Measurements from ENCODE around the gene NOX1.

Gene NOX1

DNA sequence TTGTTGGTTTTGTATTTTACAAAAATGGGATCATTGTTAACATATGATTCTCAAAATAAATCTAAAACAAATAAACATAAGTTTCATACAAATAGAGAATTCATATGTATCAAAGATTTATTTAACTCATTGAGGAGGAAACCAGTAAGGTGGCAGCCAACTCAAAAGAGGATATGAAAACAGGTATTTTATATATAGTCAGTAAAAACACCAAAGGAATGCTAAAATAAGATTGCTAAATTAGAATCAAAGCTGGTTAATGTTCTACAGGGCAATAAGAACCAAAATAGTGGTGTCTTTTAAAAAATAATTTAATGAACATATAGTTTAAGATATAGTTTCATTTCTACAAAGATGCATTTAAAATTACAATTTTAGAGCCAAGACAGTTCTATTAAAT is 31.5 kb upstream of the NOX1 start:
- H3K4ac ChIP-seq (ENCODE audit: low read depth in 1 of 2, low read length in 2 of 2) = no peak overlapping the region
- H3K14ac ChIP-seq (ENCODE audit: low read length in 2 of 2) = no peak overlapping the region
- no peaks in the 10 kb centered on the region for H3K36me3 ChIP-seq (ENCODE audit: control insufficient read depth in 1 of 2, insufficient read depth in 2 of 2, low read depth in 1 of 2, low read length in 2 of 2)
- H3K79me1 ChIP-seq (replicated peaks; ENCODE audit: low read length, poor library complexity, severe bottlenecking) = no peaks in the 10 kb centered on the region
- peaks cover 0 to 15% of the 10 kb centered on the region in 2 experiments for H3K27me3 ChIP-seq (ENCODE audit: control insufficient read depth in 1 of 2, insufficient read depth in 1 of 2, low read length in 2 of 2)
- no peak overlapping the region for H2BK120ac ChIP-seq (ENCODE audit: low read depth, low read length)
- no peak overlapping the region for H2BK12ac ChIP-seq (ENCODE audit: low read length in 2 of 2)
- H2BK5ac ChIP-seq (ENCODE audit: low read depth, low read length, poor library complexity, severe bottlenecking) = no peak overlapping the region
- H3K27ac ChIP-seq (ENCODE audit: low read length, poor library complexity, severe bottlenecking) = no peak overlapping the region
- no peak overlapping the region for H2AK5ac ChIP-seq (ENCODE audit: low read length, severe bottlenecking)
- H3K4me3 ChIP-seq (ENCODE audit: insufficient read depth in 1 of 2, low read depth in 1 of 2, low read length in 2 of 2) = no peak overlapping the region
- no peak overlapping the region for H2BK15ac ChIP-seq (ENCODE audit: low read depth, poor library complexity, severe bottlenecking)
- no peak overlapping the region for H3K9ac ChIP-seq (ENCODE audit: low read length)
- no peak for DNase-seq
- H3K4me1 ChIP-seq (ENCODE audit: control insufficient read depth, insufficient read depth, low read depth, low read length) = no peaks in the 10 kb centered on the region
- H3K4me2 ChIP-seq (ENCODE audit: low read length, poor library complexity, severe bottlenecking) = no peak overlapping the region
- peaks cover 4% of the 10 kb centered on the region for H3K9me3 ChIP-seq (ENCODE audit: control insufficient read depth, low read length)
- H3K18ac ChIP-seq (ENCODE audit: low read depth in 1 of 2, low read length in 2 of 2) = no peak overlapping the region
- H4K8ac ChIP-seq (ENCODE audit: low read length) = no peak overlapping the region
- no peak overlapping the region for H2AFZ ChIP-seq (ENCODE audit: low read depth, low read length)
- H4K91ac ChIP-seq (ENCODE audit: low read length) = no peak overlapping the region
- H3K23ac ChIP-seq (ENCODE audit: low read length in 2 of 2) = no peak overlapping the region

- DNase-seq = no peak
- Histone ChIP-seq H2BK15ac (ENCODE audit: low read depth, poor library complexity, severe bottlenecking) (no peak overlapping the region), H3K4me2 (ENCODE audit: low read length, poor library complexity, severe bottlenecking) (no peak overlapping the region)
Measured at GRCh38 chrX:100904433-100904832, 30.3 kb upstream of the NOX1 start.

GRCh38 chrX:100895365-100896075 is 21.4 kb upstream of the NOX1 start:
- Histone ChIP-seq H3K18ac (ENCODE audit: low read depth in 1 of 2, low read length in 2 of 2) (no peak overlapping the region), H4K8ac (ENCODE audit: low read length) (no peak overlapping the region), H3K4me2 (ENCODE audit: low read length, poor library complexity, severe bottlenecking) (no peak overlapping the region), H2BK120ac (ENCODE audit: low read depth, low read length) (no peak overlapping the region), H4K91ac (ENCODE audit: low read length) (no peak overlapping the region), H2BK5ac (ENCODE audit: low read depth, low read length, poor library complexity, severe bottlenecking) (no peak overlapping the region), H3K36me3 (ENCODE audit: control insufficient read depth in 1 of 2, insufficient read depth in 2 of 2, low read depth in 1 of 2, low read length in 2 of 2) (no peaks in the 10 kb centered on the region), H3K9me3 (ENCODE audit: control insufficient read depth, low read length) (no peaks in the 10 kb centered on the region), H2AK5ac (ENCODE audit: low read length, severe bottlenecking) (no peak overlapping the region), H3K27me3 (ENCODE audit: control insufficient read depth in 1 of 2, insufficient read depth in 1 of 2, low read length in 2 of 2) (no peaks in the 10 kb centered on the region), H3K4ac (ENCODE audit: low read depth in 1 of 2, low read length in 2 of 2) (no peak overlapping the region), H3K23ac (ENCODE audit: low read length in 2 of 2) (no peak overlapping the region), H2BK15ac (ENCODE audit: low read depth, poor library complexity, severe bottlenecking) (no peak overlapping the region), H2BK12ac (ENCODE audit: low read length in 2 of 2) (no peak overlapping the region), H3K4me3 (ENCODE audit: insufficient read depth in 1 of 2, low read depth in 1 of 2, low read length in 2 of 2) (no peak overlapping the region), H3K9ac (ENCODE audit: low read length) (no peak overlapping the region), H3K14ac (ENCODE audit: low read length in 2 of 2) (no peak overlapping the region), H3K79me1 (replicated peaks; ENCODE audit: low read length, poor library complexity, severe bottlenecking) (no peaks in the 10 kb centered on the region), H3K4me1 (ENCODE audit: control insufficient read depth, insufficient read depth, low read depth, low read length) (no peaks in the 10 kb centered on the region), H2AFZ (ENCODE audit: low read depth, low read length) (no peak overlapping the region), H3K27ac (ENCODE audit: low read length, poor library complexity, severe bottlenecking) (no peak overlapping the region)
- DNase-seq = peak; percentile 42
- 25% methylated on average over 5 of the region's 5 CpGs for WGBS

More at GRCh38 chrX:100904433-100904832, 30.3 kb upstream of the NOX1 start:
- H2BK120ac ChIP-seq (ENCODE audit: low read depth, low read length) = no peak overlapping the region
- H2BK5ac ChIP-seq (ENCODE audit: low read depth, low read length, poor library complexity, severe bottlenecking) = no peak overlapping the region
- H3K4me3 ChIP-seq (ENCODE audit: insufficient read depth in 1 of 2, low read depth in 1 of 2, low read length in 2 of 2) = no peak overlapping the region
- H4K8ac ChIP-seq (ENCODE audit: low read length) = no peak overlapping the region
- H3K14ac ChIP-seq (ENCODE audit: low read length in 2 of 2) = no peak overlapping the region
- WGBS = 80% methylated on average over 2 of the region's 2 CpGs
- H3K36me3 ChIP-seq (ENCODE audit: control insufficient read depth in 1 of 2, insufficient read depth in 2 of 2, low read depth in 1 of 2, low read length in 2 of 2) = no peaks in the 10 kb centered on the region
- H2BK12ac ChIP-seq (ENCODE audit: low read length in 2 of 2) = no peak overlapping the region
- H3K23ac ChIP-seq (ENCODE audit: low read length in 2 of 2) = no peak overlapping the region
- no peak overlapping the region for H4K91ac ChIP-seq (ENCODE audit: low read length)
- H3K27me3 ChIP-seq (ENCODE audit: control insufficient read depth in 1 of 2, insufficient read depth in 1 of 2, low read length in 2 of 2) = peaks cover 0 to 13% of the 10 kb centered on the region in 2 experiments
- no peak overlapping the region for H2AK5ac ChIP-seq (ENCODE audit: low read length, severe bottlenecking)
- H3K4ac ChIP-seq (ENCODE audit: low read depth in 1 of 2, low read length in 2 of 2) = no peak overlapping the region
- H3K79me1 ChIP-seq (replicated peaks; ENCODE audit: low read length, poor library complexity, severe bottlenecking) = no peaks in the 10 kb centered on the region
- H3K9ac ChIP-seq (ENCODE audit: low read length) = no peak overlapping the region
- H3K9me3 ChIP-seq (ENCODE audit: control insufficient read depth, low read length) = peaks cover 4% of the 10 kb centered on the region
- H2AFZ ChIP-seq (ENCODE audit: low read depth, low read length) = no peak overlapping the region
- no peak overlapping the region for H3K18ac ChIP-seq (ENCODE audit: low read depth in 1 of 2, low read length in 2 of 2)
- H3K4me1 ChIP-seq (ENCODE audit: control insufficient read depth, insufficient read depth, low read depth, low read length) = no peaks in the 10 kb centered on the region
- H3K27ac ChIP-seq (ENCODE audit: low read length, poor library complexity, severe bottlenecking) = no peak overlapping the region

DNA sequence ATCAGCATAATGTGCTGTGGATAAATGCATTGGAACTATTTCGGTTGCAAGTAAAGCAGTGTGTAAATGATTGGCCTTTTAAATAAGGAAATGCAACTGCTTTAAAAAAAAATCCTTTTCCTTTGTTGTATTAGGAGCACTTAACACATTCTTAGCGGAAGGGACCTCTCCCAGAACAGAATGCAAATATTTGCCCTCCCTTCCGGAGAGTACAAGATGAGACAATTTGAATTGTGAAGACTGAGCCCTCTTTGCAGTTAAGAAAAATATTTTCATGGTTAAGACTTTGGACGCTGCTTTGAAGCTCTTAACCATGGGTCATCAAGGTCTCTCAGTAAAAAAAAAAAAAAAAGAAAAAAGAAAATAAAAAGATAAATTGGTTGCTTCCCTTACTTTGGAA is 9.5 kb upstream of the NOX1 start:
- H4K8ac ChIP-seq (ENCODE audit: low read length) = no peak overlapping the region
- no peak overlapping the region for H2AFZ ChIP-seq (ENCODE audit: low read depth, low read length)
- H3K4ac ChIP-seq (ENCODE audit: low read depth in 1 of 2, low read length in 2 of 2) = no peak overlapping the region
- no CpG with 5 or more reads among the region's 4 CpGs for WGBS
- no peak overlapping the region for H3K27ac ChIP-seq (ENCODE audit: low read length, poor library complexity, severe bottlenecking)
- peaks cover 0 to 31% of the 10 kb centered on the region in 2 experiments for H3K27me3 ChIP-seq (ENCODE audit: control insufficient read depth in 1 of 2, insufficient read depth in 1 of 2, low read length in 2 of 2)
- H3K23ac ChIP-seq (ENCODE audit: low read length in 2 of 2) = no peak overlapping the region
- no peak overlapping the region for H2AK5ac ChIP-seq (ENCODE audit: low read length, severe bottlenecking)
- no peak overlapping the region for H3K9ac ChIP-seq (ENCODE audit: low read length)
- no peak overlapping the region for H3K4me3 ChIP-seq (ENCODE audit: insufficient read depth in 1 of 2, low read depth in 1 of 2, low read length in 2 of 2)
- no peak overlapping the region for H2BK15ac ChIP-seq (ENCODE audit: low read depth, poor library complexity, severe bottlenecking)
- no peak overlapping the region for H3K14ac ChIP-seq (ENCODE audit: low read length in 2 of 2)
- H2BK120ac ChIP-seq (ENCODE audit: low read depth, low read length) = no peak overlapping the region
- H3K79me1 ChIP-seq (replicated peaks; ENCODE audit: low read length, poor library complexity, severe bottlenecking) = no peaks in the 10 kb centered on the region
- no peak overlapping the region for H2BK5ac ChIP-seq (ENCODE audit: low read depth, low read length, poor library complexity, severe bottlenecking)
- H3K4me1 ChIP-seq (ENCODE audit: control insufficient read depth, insufficient read depth, low read depth, low read length) = no peaks in the 10 kb centered on the region
- no peaks in the 10 kb centered on the region for H3K9me3 ChIP-seq (ENCODE audit: control insufficient read depth, low read length)
- no peak overlapping the region for H3K4me2 ChIP-seq (ENCODE audit: low read length, poor library complexity, severe bottlenecking)
- no peak for DNase-seq
- no peak overlapping the region for H2BK12ac ChIP-seq (ENCODE audit: low read length in 2 of 2)
- H3K36me3 ChIP-seq (ENCODE audit: control insufficient read depth in 1 of 2, insufficient read depth in 2 of 2, low read depth in 1 of 2, low read length in 2 of 2) = no peaks in the 10 kb centered on the region
- H3K18ac ChIP-seq (ENCODE audit: low read depth in 1 of 2, low read length in 2 of 2) = no peak overlapping the region
- H4K91ac ChIP-seq (ENCODE audit: low read length) = no peak overlapping the region

Data from mesenchymal stem cell (in vitro differentiated cells and primary cell).